Vagina (tissue), 2 donors: ENCODE results near the gene NFE2L1. TPM values are rescaled to one million over a fixed set of nuclear protein-coding genes. Genes with fewer than 3 reads are reported as not detected.
"Not testable (repeated sequence)": the region's sequence is repeated elsewhere in the genome, so short reads cannot be mapped to it uniquely, and the experiment has no call there.

Source experiments
- DNase-seq, 2 donors: peaks; one replicate each; pipeline ENCODE4 v3.0.0-alpha.2; 2017; ENCODE audit errors: extremely low spot score in 2 of 2
- H3K27ac ChIP-seq: fragments of 200-600 bp; sonication (generic); one replicate; pipeline ENCODE4 v1.5.1; 2019
- H3K27me3 ChIP-seq: fragments of 200-600 bp; sonication (generic); one replicate; pipeline ENCODE4 v1.5.1; 2019
- H3K36me3 ChIP-seq, 2 donors: fragments of 200-600 bp; sonication (generic); one replicate each; pipeline ENCODE4 v1.5.1; 2017 to 2019
- H3K4me1 ChIP-seq: fragments of 200-600 bp; sonication (generic); one replicate; pipeline ENCODE4 v1.5.1; 2019
- H3K4me3 ChIP-seq, 2 donors: fragments of 200-600 bp; sonication (generic); 1 replicate in 1 of 2; 2 replicates in 1 of 2; pipeline ENCODE4 v1.5.1; 2016 to 2019
- H3K9me3 ChIP-seq: fragments of 200-600 bp; sonication (generic); one replicate; pipeline ENCODE4 v1.5.1; 2019
- CTCF ChIP-seq, 3 experiments: fragments of 450-650 bp in 2 of 3; fragments of 200-600 bp in 1 of 3; sonication (generic) in 1 of 3; IDR thresholded peaks; one replicate each; pipeline ENCODE4 v1.5.1; 2017 to 2019; ENCODE audit warnings: antibody characterized with exemption in 3 of 3, mild to moderate bottlenecking in 2 of 3, moderate library complexity in 2 of 3
- POLR2A ChIP-seq, 2 donors: fragments of 450-650 bp; IDR thresholded peaks; one replicate each; pipeline ENCODE4 v1.6.1; 2017; ENCODE audit warnings: antibody characterized with exemption in 2 of 2, mild to moderate bottlenecking in 2 of 2, moderate library complexity in 2 of 2
- POLR2AphosphoS5 ChIP-seq, 2 donors: sonication (generic); formaldehyde crosslinking; IDR thresholded peaks; one replicate each; pipeline ENCODE4 v1.9.0; 2017; ENCODE audit warnings: antibody characterized with exemption in 2 of 2, mild to moderate bottlenecking in 2 of 2, low read depth in 1 of 2; ENCODE audit not compliant: insufficient read depth in 1 of 2
- intact Hi-C: fragments of 100-400 bp; cut with DNase I; formaldehyde crosslinking; loops from one replicate; pipeline ENCODE4 v1.15.1; 2023
- total RNA-seq: library from RNA; depleted of rRNA; stranded (reverse); fragments of >200 nt; gene quantifications from one replicate; pipeline ENCODE4 v1.2.3, GENCODE V29; 2016

NFE2L1 gene, protein sequence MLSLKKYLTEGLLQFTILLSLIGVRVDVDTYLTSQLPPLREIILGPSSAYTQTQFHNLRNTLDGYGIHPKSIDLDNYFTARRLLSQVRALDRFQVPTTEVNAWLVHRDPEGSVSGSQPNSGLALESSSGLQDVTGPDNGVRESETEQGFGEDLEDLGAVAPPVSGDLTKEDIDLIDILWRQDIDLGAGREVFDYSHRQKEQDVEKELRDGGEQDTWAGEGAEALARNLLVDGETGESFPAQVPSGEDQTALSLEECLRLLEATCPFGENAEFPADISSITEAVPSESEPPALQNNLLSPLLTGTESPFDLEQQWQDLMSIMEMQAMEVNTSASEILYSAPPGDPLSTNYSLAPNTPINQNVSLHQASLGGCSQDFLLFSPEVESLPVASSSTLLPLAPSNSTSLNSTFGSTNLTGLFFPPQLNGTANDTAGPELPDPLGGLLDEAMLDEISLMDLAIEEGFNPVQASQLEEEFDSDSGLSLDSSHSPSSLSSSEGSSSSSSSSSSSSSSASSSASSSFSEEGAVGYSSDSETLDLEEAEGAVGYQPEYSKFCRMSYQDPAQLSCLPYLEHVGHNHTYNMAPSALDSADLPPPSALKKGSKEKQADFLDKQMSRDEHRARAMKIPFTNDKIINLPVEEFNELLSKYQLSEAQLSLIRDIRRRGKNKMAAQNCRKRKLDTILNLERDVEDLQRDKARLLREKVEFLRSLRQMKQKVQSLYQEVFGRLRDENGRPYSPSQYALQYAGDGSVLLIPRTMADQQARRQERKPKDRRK
- 190 TPM for total RNA-seq

- TF ChIP-seq CTCF (IDR thresholded peaks at IDR 0.05) (no peak), POLR2AphosphoS5 (IDR thresholded peaks at IDR 0.05; ENCODE audit: insufficient read depth in 1 of 2, low read depth in 1 of 2) (peak; percentile 89 to 97), POLR2A (IDR thresholded peaks at IDR 0.05) (peak in 1 of 2 donors; percentile 63)
These were observed at the start of gene NFE2L1 for GRCh38 chr17:48047741-48048383. NFE2L1 (plus strand) TSS chr17:48048359; CDS start chr17:48051119, 2,760 bp downstream.

DNA sequence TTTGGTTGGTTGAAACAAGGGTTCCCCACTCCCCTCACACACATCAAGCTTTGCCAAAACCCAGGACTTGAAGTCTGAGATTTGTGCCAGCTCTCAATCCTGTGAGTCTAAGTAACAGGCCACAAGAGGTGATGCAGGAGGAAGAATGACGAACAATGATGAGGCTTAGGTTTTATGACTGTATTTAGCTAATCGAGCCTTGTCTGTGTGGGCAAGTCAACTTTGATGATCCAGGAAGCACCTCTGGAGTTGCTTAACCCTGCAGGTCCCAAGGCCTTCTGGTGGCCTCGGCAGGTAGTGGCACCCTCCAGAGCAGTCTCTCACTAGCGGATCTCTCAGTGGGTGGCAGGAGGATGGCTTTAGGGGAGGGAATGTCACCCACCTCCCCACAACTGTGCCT, 48.6 kb upstream of the NFE2L1 start:
- Histone ChIP-seq H3K27me3 (no peaks in the 10 kb centered on the region), H3K9me3 (no peaks in the 10 kb centered on the region), H3K4me3 (no peak overlapping the region), H3K4me1 (peaks cover 12% of the 10 kb centered on the region), H3K27ac (no peak overlapping the region), H3K36me3 (no peaks in the 10 kb centered on the region)
- intact Hi-C loops: no loop called here
- no peak for DNase-seq
- TF ChIP-seq POLR2A (IDR thresholded peaks at IDR 0.05) (no peak), CTCF (IDR thresholded peaks at IDR 0.05) (no peak), POLR2AphosphoS5 (IDR thresholded peaks at IDR 0.05; ENCODE audit: insufficient read depth in 1 of 2, low read depth in 1 of 2) (no peak)

More at GRCh38 chr17:48047741-48048383, at the start of gene NFE2L1:
- H3K27ac ChIP-seq: peak within 1 kb of the TSS; percentile 99
- peak within 1 kb of the TSS; percentile 80 to 87 for H3K4me3 ChIP-seq
- H3K9me3 ChIP-seq: no peaks in the 10 kb centered on the region
- H3K36me3 ChIP-seq: peaks cover 0 to 6% of the 10 kb centered on the region in 2 donors
- DNase-seq: peak in 1 of 2 donors; percentile 100
- H3K27me3 ChIP-seq: no peaks in the 10 kb centered on the region
- intact Hi-C loops: no loop called here
- peaks cover 65% of the 10 kb centered on the region for H3K4me1 ChIP-seq

GRCh38 chr17:48001197-48001596, 47.0 kb upstream of the NFE2L1 start:
- Histone ChIP-seq H3K36me3 (no peaks in the 10 kb centered on the region), H3K27ac (no peak overlapping the region), H3K9me3 (no peaks in the 10 kb centered on the region), H3K4me1 (peaks cover 12% of the 10 kb centered on the region), H3K4me3 (no peak overlapping the region), H3K27me3 (no peaks in the 10 kb centered on the region)
- no peak for DNase-seq
- intact Hi-C loops: no loop called here
- TF ChIP-seq POLR2AphosphoS5 (IDR thresholded peaks at IDR 0.05; ENCODE audit: insufficient read depth in 1 of 2, low read depth in 1 of 2) (no peak), POLR2A (IDR thresholded peaks at IDR 0.05) (no peak), CTCF (IDR thresholded peaks at IDR 0.05) (no peak)

GRCh38 chr17:48001657-48002056, 46.5 kb upstream of the NFE2L1 start:
- DNase-seq, H3K4me3 ChIP-seq, H3K27ac ChIP-seq, H3K36me3 ChIP-seq, intact Hi-C loops, H3K27me3 ChIP-seq, H3K9me3 ChIP-seq: not testable (repeated sequence)
- peaks cover 12% of the 10 kb centered on the region for H3K4me1 ChIP-seq

DNA sequence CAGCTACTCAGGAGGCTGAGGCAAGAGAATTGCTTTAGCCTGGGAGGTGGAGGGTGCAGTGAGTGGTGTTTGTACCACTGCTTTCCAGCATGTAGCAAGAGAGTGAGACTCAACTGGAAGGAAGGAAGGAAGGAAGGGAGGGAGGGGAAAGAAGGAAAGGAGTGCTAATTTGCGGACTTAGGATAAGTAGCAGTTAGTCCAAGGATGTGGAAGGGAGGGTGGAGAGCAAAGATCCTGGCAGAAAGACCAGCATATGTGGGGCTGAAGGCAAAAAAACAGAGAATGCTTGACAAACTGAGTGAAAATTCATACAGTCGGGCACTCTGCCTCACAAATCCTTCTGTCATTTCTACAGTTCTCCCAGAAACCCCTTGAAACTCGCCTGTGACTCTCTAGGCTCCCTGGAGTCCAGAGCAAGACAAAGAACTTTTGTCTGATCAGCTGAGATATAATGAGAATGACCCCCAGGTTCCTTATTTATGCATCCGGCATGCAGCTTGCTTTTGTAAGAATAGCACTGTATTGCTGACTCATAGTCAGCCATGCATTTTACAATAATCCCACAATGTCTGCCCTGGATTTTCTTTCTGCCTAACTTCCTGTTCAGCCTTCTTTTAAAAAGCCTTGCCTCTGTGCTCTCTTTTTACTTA, 45.8 kb upstream of the NFE2L1 start:
- Histone ChIP-seq H3K27ac (peak overlapping the region; percentile 38), H3K27me3 (no peaks in the 10 kb centered on the region), H3K36me3 (no peaks in the 10 kb centered on the region), H3K4me1 (peaks cover 12% of the 10 kb centered on the region), H3K4me3 (no peak overlapping the region), H3K9me3 (no peaks in the 10 kb centered on the region)
- intact Hi-C loops: no loop called here
- no peak for DNase-seq
- TF ChIP-seq CTCF (IDR thresholded peaks at IDR 0.05) (no peak), POLR2AphosphoS5 (IDR thresholded peaks at IDR 0.05; ENCODE audit: insufficient read depth in 1 of 2, low read depth in 1 of 2) (peak in 1 of 2 donors; percentile 68)
